Suprapubic skin (tissue), 4 donors: ENCODE measurements around the gene C22orf31. TPM values are rescaled to one million over a fixed set of nuclear protein-coding genes. Genes with fewer than 3 reads are reported as not detected.
A peak's percentile ranks its signal among the peaks of the same experiment; 100 is the strongest.

Experiments used
- DNase-seq, 2 donors: peaks; one replicate each; pipeline ENCODE4 v3.0.0-alpha.2; 2019; ENCODE audit warnings: low spot score in 2 of 2
- H3K27ac ChIP-seq: fragments of 200-600 bp; sonication (generic); one replicate; pipeline ENCODE4 v1.5.1; 2019
- H3K27me3 ChIP-seq: fragments of 200-600 bp; sonication (generic); one replicate; pipeline ENCODE4 v1.5.1; 2019
- H3K36me3 ChIP-seq: fragments of 200-600 bp; sonication (generic); one replicate; pipeline ENCODE4 v1.5.1; 2019
- H3K4me1 ChIP-seq: fragments of 200-600 bp; sonication (generic); one replicate; pipeline ENCODE4 v1.5.1; 2019
- H3K4me3 ChIP-seq: fragments of 200-600 bp; sonication (generic); one replicate; pipeline ENCODE4 v1.5.1; 2019; ENCODE audit warnings: mild to moderate bottlenecking
- H3K9me3 ChIP-seq: fragments of 200-600 bp; sonication (generic); one replicate; pipeline ENCODE4 v1.5.1; 2019
- EP300 ChIP-seq: sonication (generic); formaldehyde crosslinking; IDR thresholded peaks from one replicate; pipeline ENCODE4 v1.6.1; 2017; ENCODE audit warnings: antibody characterized with exemption
- POLR2A ChIP-seq, 2 donors: fragments of 450-650 bp; IDR thresholded peaks; one replicate each; pipeline ENCODE4 v1.6.1; 2017; ENCODE audit warnings: antibody characterized with exemption in 2 of 2, mild to moderate bottlenecking in 2 of 2, moderate library complexity in 2 of 2
- POLR2AphosphoS5 ChIP-seq, 3 donors: sonication (generic); formaldehyde crosslinking; IDR thresholded peaks; one replicate each; pipeline ENCODE4 v1.6.1; 2017; ENCODE audit warnings: antibody characterized with exemption in 3 of 3
- WGBS: methylation state at CpG from one replicate; pipeline ENCODE4 v1.1.5; 2018; 5-methylcytosine and 5-hydroxymethylcytosine counted together
- total RNA-seq, 4 donors: library from RNA; depleted of rRNA; stranded (reverse); fragments of >200 nt; gene quantifications; one replicate each; pipeline ENCODE4 v1.1.0, GENCODE V29; 2016
- TF ChIP-seq, protein P1 (sequence below), 2 donors: fragments of 200-600 bp in 1 of 2; fragments of 450-650 bp in 1 of 2; sonication (generic) in 1 of 2; IDR thresholded peaks; one replicate each; pipeline ENCODE4 v1.5.1; 2016 to 2019; ENCODE audit warnings: antibody characterized with exemption in 2 of 2, mild to moderate bottlenecking in 1 of 2, moderate library complexity in 1 of 2

C22orf31 gene
- total RNA-seq, 4 donors from 2014 or later: not detected

DNA sequence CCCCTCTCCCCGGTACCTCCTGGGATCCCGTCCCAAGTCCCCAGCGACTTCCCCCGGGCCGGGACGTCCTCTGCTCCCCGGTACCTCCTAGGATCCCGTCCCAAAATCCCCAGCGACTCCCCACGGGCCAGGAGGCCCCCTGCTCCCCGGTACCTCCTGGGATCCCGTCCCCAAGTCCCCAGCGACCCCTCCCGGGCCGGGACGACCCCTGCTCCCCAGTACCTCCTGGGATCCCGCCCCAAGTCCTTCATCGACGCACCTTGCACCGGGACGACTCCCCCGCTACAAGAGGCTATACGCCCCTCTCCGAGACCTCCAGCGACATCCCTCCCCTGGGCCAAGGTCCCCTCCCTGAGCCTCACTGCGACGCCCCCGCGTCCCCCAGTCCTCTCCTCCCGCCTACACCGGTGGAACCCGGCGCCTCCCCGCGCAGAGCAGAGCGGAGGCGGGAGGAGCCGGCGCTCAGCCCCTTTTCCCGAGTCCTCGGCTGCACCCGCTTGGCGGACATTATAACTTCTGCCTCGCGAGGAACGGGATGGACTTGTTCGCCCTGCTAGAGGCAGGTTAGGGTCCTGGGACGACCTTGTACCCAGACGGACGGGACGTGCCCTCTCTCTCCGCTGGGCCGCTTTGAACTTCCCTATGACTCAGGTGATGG lies 12.1 kb upstream of the C22orf31 start:
- H3K36me3 ChIP-seq: no peaks in the 10 kb centered on the region
- peaks cover 66% of the 10 kb centered on the region for H3K4me1 ChIP-seq
- no peak for TF ChIP-seq EP300
- TF ChIP-seq POLR2AphosphoS5 (IDR thresholded peaks at IDR 0.05): peak in 1 of 3 donors; percentile 3
- peak; percentile 78 to 85 for DNase-seq
- H3K27me3 ChIP-seq: no peaks in the 10 kb centered on the region
- 2% methylated on average over 44 of the region's 53 CpGs for WGBS
- peak overlapping the region; percentile 94 for H3K27ac ChIP-seq
- H3K4me3 ChIP-seq: peak overlapping the region; percentile 93
- no peaks in the 10 kb centered on the region for H3K9me3 ChIP-seq

DNA sequence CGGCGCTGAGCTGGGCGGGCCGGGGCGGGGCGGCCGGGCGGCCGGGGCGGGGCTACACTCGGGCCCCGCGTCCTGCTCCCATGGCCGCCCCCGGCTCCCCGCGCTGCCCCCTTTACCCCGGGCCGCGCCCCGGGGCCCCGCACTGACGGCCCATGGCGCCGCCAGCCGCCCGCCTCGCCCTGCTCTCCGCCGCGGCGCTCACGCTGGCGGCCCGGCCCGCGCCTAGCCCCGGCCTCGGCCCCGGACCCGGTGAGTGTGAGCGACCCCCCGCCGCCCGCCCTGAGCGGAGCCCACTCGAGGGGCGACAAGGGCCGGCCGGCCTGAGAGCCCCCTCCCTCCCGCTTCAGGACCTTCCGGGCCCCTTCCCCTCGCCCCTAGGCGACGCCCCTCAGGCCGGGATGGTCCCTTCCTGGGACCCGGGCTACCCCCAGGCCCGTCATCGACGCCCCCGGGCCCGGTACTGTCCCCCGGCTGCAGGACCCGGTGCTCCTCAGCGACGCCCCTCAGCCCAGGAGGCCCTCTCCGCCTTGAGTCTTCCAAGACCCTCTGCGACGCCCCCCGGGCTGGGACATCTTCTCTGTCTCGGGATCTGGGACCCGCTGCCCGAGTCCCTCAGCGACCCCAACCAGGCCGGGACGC lies 11.5 kb upstream of the C22orf31 start, which contains the start of gene KREMEN1:
TSS of gene KREMEN1 (plus strand) at position 57 of the 639 bp plus-strand sequence. CDS start at position 153, 96 bp downstream.
- no peak for DNase-seq
- Histone ChIP-seq H3K4me1 (peaks cover 61% of the 10 kb centered on the region), H3K4me3 (peak within 1 kb of the TSS; percentile 93), H3K9me3 (no peaks in the 10 kb centered on the region), H3K36me3 (no peaks in the 10 kb centered on the region), H3K27me3 (no peaks in the 10 kb centered on the region), H3K27ac (peak within 1 kb of the TSS; percentile 94)
- TF ChIP-seq POLR2A (IDR thresholded peaks at IDR 0.05) (peak in 1 of 2 donors; percentile 25), POLR2AphosphoS5 (IDR thresholded peaks at IDR 0.05) (no peak), EP300 (no peak)
- TF ChIP-seq, protein P1, sequence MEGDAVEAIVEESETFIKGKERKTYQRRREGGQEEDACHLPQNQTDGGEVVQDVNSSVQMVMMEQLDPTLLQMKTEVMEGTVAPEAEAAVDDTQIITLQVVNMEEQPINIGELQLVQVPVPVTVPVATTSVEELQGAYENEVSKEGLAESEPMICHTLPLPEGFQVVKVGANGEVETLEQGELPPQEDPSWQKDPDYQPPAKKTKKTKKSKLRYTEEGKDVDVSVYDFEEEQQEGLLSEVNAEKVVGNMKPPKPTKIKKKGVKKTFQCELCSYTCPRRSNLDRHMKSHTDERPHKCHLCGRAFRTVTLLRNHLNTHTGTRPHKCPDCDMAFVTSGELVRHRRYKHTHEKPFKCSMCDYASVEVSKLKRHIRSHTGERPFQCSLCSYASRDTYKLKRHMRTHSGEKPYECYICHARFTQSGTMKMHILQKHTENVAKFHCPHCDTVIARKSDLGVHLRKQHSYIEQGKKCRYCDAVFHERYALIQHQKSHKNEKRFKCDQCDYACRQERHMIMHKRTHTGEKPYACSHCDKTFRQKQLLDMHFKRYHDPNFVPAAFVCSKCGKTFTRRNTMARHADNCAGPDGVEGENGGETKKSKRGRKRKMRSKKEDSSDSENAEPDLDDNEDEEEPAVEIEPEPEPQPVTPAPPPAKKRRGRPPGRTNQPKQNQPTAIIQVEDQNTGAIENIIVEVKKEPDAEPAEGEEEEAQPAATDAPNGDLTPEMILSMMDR (IDR thresholded peaks at IDR 0.05): no peak
- WGBS: 2% methylated on average over 19 of the region's 76 CpGs

DNA sequence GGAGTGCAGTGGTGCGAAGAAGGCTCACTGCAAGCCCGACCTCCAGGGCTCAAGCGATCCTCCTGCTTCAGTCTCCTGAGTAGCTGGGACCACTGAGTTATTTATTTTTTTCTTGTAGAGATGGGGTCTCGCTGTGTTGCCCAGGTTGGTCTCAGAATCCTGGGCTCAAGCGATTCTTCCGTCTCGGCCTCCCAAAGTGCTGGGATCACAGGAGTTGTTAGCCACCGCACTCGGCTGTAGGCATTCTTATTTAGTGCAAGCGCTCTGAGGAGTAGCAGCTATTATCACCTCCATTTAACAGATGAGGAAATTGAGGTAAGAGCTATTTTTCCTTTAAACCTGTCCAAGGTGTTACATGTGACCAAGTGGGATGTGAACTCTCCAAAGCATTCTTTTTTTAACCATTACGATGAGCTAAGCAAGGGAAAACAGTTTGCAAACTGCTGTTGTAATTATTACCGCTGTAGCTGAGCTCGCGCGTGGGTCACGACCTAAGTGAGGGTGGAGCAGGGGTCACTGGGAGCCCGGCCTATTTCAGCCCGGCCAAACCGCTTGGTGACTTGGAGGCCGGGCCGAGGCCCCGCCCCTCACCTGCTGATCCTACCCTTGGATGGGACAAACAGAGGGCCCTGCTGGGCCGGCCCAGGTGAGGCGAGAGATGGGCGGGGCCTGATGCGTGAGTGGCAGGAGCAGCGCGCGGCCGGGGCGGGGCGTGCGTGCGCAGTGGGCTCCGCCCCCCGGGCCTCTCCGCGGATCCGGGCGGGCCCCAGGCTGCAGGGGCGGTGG lies 10.8 kb upstream of the C22orf31 start:
- Histone ChIP-seq H3K27ac (peak overlapping the region; percentile 86), H3K36me3 (no peaks in the 10 kb centered on the region), H3K27me3 (no peaks in the 10 kb centered on the region), H3K9me3 (no peaks in the 10 kb centered on the region), H3K4me1 (peaks cover 54% of the 10 kb centered on the region), H3K4me3 (peak overlapping the region; percentile 93)
- DNase-seq: peak; percentile 88 to 91
- WGBS: 47% methylated on average over 16 of the region's 41 CpGs
- TF ChIP-seq EP300 (no peak), POLR2AphosphoS5 (IDR thresholded peaks at IDR 0.05) (no peak)

DNA sequence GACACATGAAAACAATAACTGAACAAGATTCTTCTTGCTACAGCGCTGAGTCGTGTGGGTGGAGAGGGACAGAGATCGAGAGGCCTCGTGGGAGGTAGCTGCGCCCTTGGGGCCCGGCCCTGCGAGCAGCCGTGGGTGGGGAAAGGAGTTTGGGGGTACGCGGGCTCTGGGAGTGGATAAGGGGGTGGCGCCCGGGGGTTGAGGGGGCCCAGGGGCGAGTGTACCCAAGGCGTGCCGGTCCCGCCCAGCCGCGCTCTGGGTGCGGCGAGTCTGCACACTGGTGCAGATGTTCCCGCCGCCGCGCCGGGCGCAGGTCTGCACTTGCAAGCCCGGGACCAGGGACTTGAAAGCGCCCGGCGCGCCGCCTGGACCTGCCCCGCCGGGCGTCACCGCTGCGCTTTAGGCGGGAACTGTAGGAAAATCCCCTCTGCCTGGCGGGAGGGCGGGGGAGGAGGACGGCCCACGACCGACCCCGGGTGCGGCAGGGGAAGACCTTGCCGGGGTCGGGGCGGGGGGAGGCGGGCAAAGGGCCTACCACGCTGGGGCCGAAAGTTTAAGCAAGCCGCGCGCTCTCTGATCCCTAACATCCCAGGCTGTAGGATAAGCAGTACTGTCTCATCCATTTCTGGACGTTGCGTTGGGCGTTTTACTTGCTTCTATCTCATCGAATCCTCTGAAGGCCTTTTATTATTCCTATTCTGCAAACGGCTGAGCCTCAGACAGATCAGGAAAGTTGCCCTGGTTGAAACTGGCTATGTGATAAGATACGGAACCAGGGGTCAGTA lies 9.8 kb upstream of the C22orf31 start:
- 2% methylated on average over 53 of the region's 60 CpGs for WGBS

DNA sequence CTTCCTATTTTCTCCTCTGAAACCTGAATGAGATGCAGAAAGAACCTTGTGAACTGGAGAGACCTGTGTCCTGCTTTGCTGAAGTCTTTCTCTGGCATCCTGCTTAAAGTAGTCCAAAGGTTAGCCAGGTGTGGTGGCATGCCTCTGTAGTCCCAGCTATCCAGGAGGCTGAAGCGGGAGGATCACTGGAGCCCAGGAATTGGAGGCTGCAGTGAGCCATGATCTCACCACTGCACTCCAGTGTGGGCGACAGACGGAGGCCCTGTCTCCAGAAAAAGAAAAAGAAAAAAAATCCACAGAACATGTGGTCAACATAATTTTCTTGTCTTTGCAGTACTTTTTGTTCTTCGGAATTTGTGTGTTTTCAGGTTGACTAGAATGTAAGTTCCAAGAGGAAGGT lies 8.9 kb upstream of the C22orf31 start:
- peaks cover 48% of the 10 kb centered on the region for H3K4me1 ChIP-seq
- H3K4me3 ChIP-seq: no peak overlapping the region
- TF ChIP-seq EP300: no peak
- no peak for TF ChIP-seq POLR2AphosphoS5 (IDR thresholded peaks at IDR 0.05)
- TF ChIP-seq POLR2A (IDR thresholded peaks at IDR 0.05): no peak
- TF ChIP-seq, protein P1 (IDR thresholded peaks at IDR 0.05): no peak
- DNase-seq: peak in 1 of 2 donors; percentile 44
- WGBS: 95% methylated on average over 4 of the region's 4 CpGs
- peak overlapping the region; percentile 86 for H3K27ac ChIP-seq
- H3K27me3 ChIP-seq: no peaks in the 10 kb centered on the region
- H3K36me3 ChIP-seq: no peaks in the 10 kb centered on the region
- no peaks in the 10 kb centered on the region for H3K9me3 ChIP-seq

More for the DNA sequence above, 9.8 kb upstream of the C22orf31 start:
- Histone ChIP-seq H3K27me3 (no peaks in the 10 kb centered on the region), H3K9me3 (no peaks in the 10 kb centered on the region), H3K36me3 (no peaks in the 10 kb centered on the region), H3K4me3 (peak overlapping the region; percentile 93), H3K4me1 (peaks cover 52% of the 10 kb centered on the region), H3K27ac (peak overlapping the region; percentile 86)
- TF ChIP-seq POLR2A (IDR thresholded peaks at IDR 0.05): no peak
- TF ChIP-seq, protein P1 (IDR thresholded peaks at IDR 0.05): no peak
- no peak for TF ChIP-seq EP300
- no peak for TF ChIP-seq POLR2AphosphoS5 (IDR thresholded peaks at IDR 0.05)
- DNase-seq: peak; percentile 80 to 86
